GM19099 (cell line): ENCODE results near the gene FOXD4.
"Not testable (repeated sequence)": the region's sequence is repeated elsewhere in the genome, so short reads cannot be mapped to it uniquely, and the experiment has no call there.

Source experiments
- POLR2A ChIP-seq: IDR thresholded peaks from 3 replicates; pipeline ENCODE4 v1.6.1; 2011; ENCODE audit warnings: low read depth; ENCODE audit not compliant: insufficient read length; ENCODE audit errors: extremely low read depth

The FOXD4 gene

DNA sequence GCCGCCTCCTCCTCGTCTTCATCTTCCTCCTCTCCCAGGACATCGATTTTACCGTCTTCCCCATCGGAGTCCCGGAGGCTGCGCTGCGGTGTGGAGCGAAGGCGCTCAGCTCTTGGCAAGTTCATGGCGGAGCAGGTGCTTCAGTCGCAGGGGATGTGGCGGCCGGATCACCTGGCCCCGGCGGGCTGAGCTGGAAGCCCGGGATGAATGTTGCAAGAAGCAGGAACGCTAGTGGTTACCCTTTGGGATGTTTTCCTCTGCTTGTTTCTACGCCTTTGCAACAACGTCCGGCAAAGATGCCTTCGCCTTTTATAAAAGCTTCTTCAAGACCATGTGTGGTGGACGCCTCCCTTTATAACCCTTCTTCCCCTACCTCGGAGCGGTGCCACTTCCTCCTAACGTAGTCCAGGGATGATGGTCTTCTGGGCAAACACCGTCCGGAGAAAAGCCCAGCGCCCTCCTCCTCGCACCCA is at the start of gene FOXD4:
FOXD4 (minus strand) TSS at position 423 of the 473 bp plus-strand sequence; CDS start at position 125, 298 bp downstream.
- TF ChIP-seq POLR2A, result not testable (repeated sequence)
